K562 (cell line): Measurements from ENCODE around the gene EPHB6. TPM values are rescaled to one million over a fixed set of nuclear protein-coding genes. Genes with fewer than 3 reads are reported as not detected.

Source experiments
- ATAC-seq: fragments of 200-7000 bp; cut with Tn5 transposase; 3 replicates; pipeline ENCODE4 v1.9.1; 2020; ENCODE audit warnings: moderate library complexity
- BruUV-seq: library from RNA; stranded (reverse); fragments of 400-500 nt; replicated peaks from 2 replicates; lab custom pipeline; 2021; lab: Mats Ljungman, UMichigan
- CTCF ChIA-PET: fragments of 300-600 bp; formaldehyde crosslinking; extraction: SDS; loops from one replicate; lab custom pipeline; 2021; ENCODE audit warnings: low intra/inter-chr PET ratio; lab: Yijun Ruan, JAX
- POLR2A ChIA-PET: fragments of 300-600, 350-650 bp; sonication (Branson Sonifier 250); formaldehyde crosslinking; extraction: SDS; loops from one replicate; lab custom pipeline; 2021; ENCODE audit warnings: antibody characterized with exemption, inconsistent platforms; lab: Yijun Ruan, JAX
- DNase-seq, 4 experiments: peaks; one replicate each; pipeline versions ENCODE4 v3.0.0 to v3.0.0-alpha.2; 2011 to 2018; ENCODE audit warnings: low spot score in 3 of 4, mixed read lengths in 3 of 4; ENCODE audit errors: extremely low read depth in 1 of 4
- FAIRE-seq: peaks from 2 replicates; lab custom pipeline; 2011; peaks lifted over from hg19 to GRCh38; lab: Jason Lieb, UNC
- H2AFZ ChIP-seq: 2 replicates; pipeline ENCODE4 v1.6.0; 2011; ENCODE audit warnings: low read depth, low read length, control low read depth, inconsistent platforms
- H3K27ac ChIP-seq: fragments of 200-600 bp; 3 replicates; pipeline ENCODE4 v1.8.0; 2011; ENCODE audit warnings: low read depth, mild to moderate bottlenecking, control low read depth, inconsistent platforms, low read length, moderate library complexity, mixed read lengths; ENCODE audit errors: extremely low read depth
- H3K27me3 ChIP-seq, 2 experiments: fragments of 300-600 bp in 1 of 2; 2 replicates in 1 of 2; 3 replicates in 1 of 2; pipeline versions ENCODE4 v1.6.0 to v1.8.0; 2011; ENCODE audit warnings: inconsistent platforms in 2 of 2, low read length in 2 of 2, mild to moderate bottlenecking in 1 of 2, mixed read lengths in 1 of 2, moderate library complexity in 1 of 2; ENCODE audit not compliant: control insufficient read depth in 2 of 2, insufficient read depth in 2 of 2
- H3K36me3 ChIP-seq: fragments of 300-600 bp; 3 replicates; pipeline ENCODE4 v1.8.0; 2011; ENCODE audit warnings: mild to moderate bottlenecking, low read length, inconsistent platforms; ENCODE audit not compliant: control insufficient read depth, insufficient read depth
- H3K4me1 ChIP-seq, 2 experiments: fragments of 200-600 bp in 1 of 2; replicated peaks in 1 of 2; 2 replicates in 1 of 2; 3 replicates in 1 of 2; pipeline versions ENCODE4 v1.5.1 to v1.8.0; 2011; ENCODE audit warnings: inconsistent platforms in 2 of 2, low read length in 2 of 2, mild to moderate bottlenecking in 1 of 2, mixed read lengths in 1 of 2, moderate library complexity in 1 of 2; ENCODE audit not compliant: control insufficient read depth in 2 of 2, insufficient read depth in 2 of 2
- H3K4me2 ChIP-seq: 2 replicates; pipeline ENCODE4 v1.6.1; 2011; ENCODE audit warnings: low read length, control low read depth, inconsistent platforms, mixed read lengths; ENCODE audit not compliant: insufficient read depth
- H3K4me3 ChIP-seq: fragments of 200-600 bp; sonication (generic), shearing (Covaris generic); 2 replicates; pipeline ENCODE4 v1.5.1; 2016; ENCODE audit warnings: control low read depth, inconsistent platforms
- H3K79me2 ChIP-seq: fragments of 200-600 bp; 3 replicates; pipeline ENCODE4 v1.8.0; 2011; ENCODE audit warnings: low read length, inconsistent platforms; ENCODE audit not compliant: control insufficient read depth, insufficient read depth
- H3K9ac ChIP-seq, 2 experiments: 2 replicates each; pipeline versions ENCODE4 v1.6.0 to v1.6.1; 2011; ENCODE audit warnings: low read depth in 2 of 2, low read length in 2 of 2, control low read depth in 1 of 2, inconsistent platforms in 1 of 2, mild to moderate bottlenecking in 1 of 2, mixed read lengths in 1 of 2; ENCODE audit not compliant: insufficient read depth in 1 of 2
- H3K9me1 ChIP-seq: one replicate; pipeline ENCODE4 v1.6.0; 2011; ENCODE audit warnings: inconsistent platforms, mild to moderate bottlenecking, low read length, moderate library complexity; ENCODE audit not compliant: control insufficient read depth, insufficient read depth
- H3K9me3 ChIP-seq: replicated peaks from 2 replicates; pipeline ENCODE4 v1.5.1; 2011; ENCODE audit warnings: low read depth, low read length, inconsistent platforms; ENCODE audit not compliant: control insufficient read depth, insufficient read depth
- H4K20me1 ChIP-seq: replicated peaks from 2 replicates; pipeline ENCODE4 v1.6.1; 2011; ENCODE audit warnings: low read length, inconsistent platforms, mixed read lengths; ENCODE audit not compliant: control insufficient read depth, insufficient read depth
- ARID1B ChIP-seq: fragments of 450-650 bp; IDR thresholded peaks from 2 replicates; pipeline ENCODE4 v1.6.1; 2016; ENCODE audit warnings: antibody characterized with exemption, mild to moderate bottlenecking, inconsistent platforms
- BRCA1 ChIP-seq, 2 experiments: fragments of 450-650 bp in 1 of 2; sonication (generic) in 1 of 2; formaldehyde crosslinking in 1 of 2; IDR thresholded peaks; 2 replicates each; pipeline versions ENCODE4 v1.5.0 to v1.6.1; 2017 to 2020; ENCODE audit warnings: mild to moderate bottlenecking in 1 of 2, missing genetic modification reagents in 1 of 2
- ESRRA ChIP-seq: fragments of 450-650 bp; IDR thresholded peaks from 2 replicates; pipeline ENCODE4 v1.6.1; 2014; ENCODE audit warnings: low read depth, mild to moderate bottlenecking, moderate library complexity, borderline replicate concordance
- HDAC8 ChIP-seq: fragments of 450-650 bp; IDR thresholded peaks from 2 replicates; pipeline ENCODE4 v1.6.1; 2016; ENCODE audit warnings: mild to moderate bottlenecking, missing genetic modification characterization, moderate library complexity, missing compliant biosample characterization
- NFATC3 ChIP-seq: fragments of 450-650 bp; IDR thresholded peaks from 2 replicates; pipeline ENCODE4 v1.6.1; 2017; ENCODE audit warnings: mild to moderate bottlenecking
- TEAD4 ChIP-seq, 2 experiments: sonication (generic) in 1 of 2; formaldehyde crosslinking in 1 of 2; IDR thresholded peaks; 2 replicates each; pipeline versions ENCODE4 v1.6.1 to v1.8.0; 2012 to 2022; ENCODE audit warnings: borderline replicate concordance in 1 of 2, inconsistent platforms in 1 of 2, low read length in 1 of 2, mild to moderate bottlenecking in 1 of 2, missing genetic modification reagents in 1 of 2
- ZBTB40 ChIP-seq, 2 experiments: fragments of 450-650 bp in 1 of 2; sonication (generic) in 1 of 2; formaldehyde crosslinking in 1 of 2; IDR thresholded peaks; 2 replicates each; pipeline versions ENCODE4 v1.7.1 to v1.9.0; 2016 to 2022; ENCODE audit warnings: inconsistent platforms in 1 of 2, mild to moderate bottlenecking in 1 of 2, missing genetic modification reagents in 1 of 2
- ZC3H4 ChIP-seq: sonication (generic); formaldehyde crosslinking; IDR thresholded peaks from 2 replicates; pipeline ENCODE4 v1.9.0; 2021; ENCODE audit warnings: missing genetic modification reagents, borderline replicate concordance
- ZFP30 ChIP-seq: fragments of 250-450 bp; sonication (Bioruptor Pico); IDR thresholded peaks from 2 replicates; pipeline ENCODE4 v1.8.0; 2022; ENCODE audit warnings: moderate library complexity, mild to moderate bottlenecking, inconsistent platforms, borderline replicate concordance
- ZNF431 ChIP-seq: sonication (generic); formaldehyde crosslinking; IDR thresholded peaks from 2 replicates; pipeline ENCODE4 v1.8.0; 2022; ENCODE audit warnings: mild to moderate bottlenecking, missing genetic modification reagents
- ZNF589 ChIP-seq: fragments of 200-800 bp; sonication (Bioruptor generic); IDR thresholded peaks from 2 replicates; pipeline ENCODE4 v1.6.1; 2016; ENCODE audit warnings: low read depth, missing genetic modification characterization, missing compliant biosample characterization
- WGBS: fragments of 100-300 bp; shearing (Covaris generic); methylation state at CpG from one replicate; pipeline ENCODE4 v1.1.6; 2016; ENCODE audit warnings: low coverage, mixed read lengths; ENCODE audit not compliant: insufficient coverage; ENCODE audit errors: missing lambda C conversion rate; 5-methylcytosine and 5-hydroxymethylcytosine counted together
- in situ Hi-C: fragments of 300-500 bp; cut with MboI; formaldehyde crosslinking; loops from 4 replicates; pipeline ENCODE4 v1.15.0; 2018; ENCODE audit warnings: inconsistent platforms, mixed read lengths
- intact Hi-C: fragments of 100-400 bp; cut with micrococcal nuclease; formaldehyde crosslinking; loops from 2 replicates; pipeline ENCODE4 v1.14.2; 2022
- polyA plus RNA-seq, 8 experiments: library from polyadenylated mRNA; depleted of rRNA in 4 of 8; stranded (reverse) in 5 of 8; unstranded in 3 of 8; fragments of >200 nt; fragmentation: Nextera tagmentation in 2 of 8; fragmentation: Illumina TruSeq in 1 of 8; extraction: Ambion mirVana in 2 of 8; extraction: Trizol in 1 of 8; gene quantifications; 2 replicates each; pipeline versions ENCODE4 v1.2.1 to v1.2.3, GENCODE V29; 2011 to 2014; ENCODE audit warnings: inconsistent platforms in 1 of 8, missing spikeins in 1 of 8
- total RNA-seq, 7 experiments: library from RNA; depleted of rRNA in 6 of 7; stranded (reverse); fragments of >200 nt in 6 of 7; fragmentation: Illumina TruSeq in 2 of 7; extraction: Trizol in 2 of 7; gene quantifications; 2 replicates each; pipeline versions ENCODE4 v1.2.1 to v1.2.3, GENCODE V29; 2011 to 2021; ENCODE audit warnings: low replicate concordance in 1 of 7

EPHB6 gene
- total and polyA plus RNA-seq, 9 of the 15 experiments (the other 6 are each of a cell fraction or from before 2014, with no cell fraction given): 1.4 to 123 (median 7.6) TPM

DNA sequence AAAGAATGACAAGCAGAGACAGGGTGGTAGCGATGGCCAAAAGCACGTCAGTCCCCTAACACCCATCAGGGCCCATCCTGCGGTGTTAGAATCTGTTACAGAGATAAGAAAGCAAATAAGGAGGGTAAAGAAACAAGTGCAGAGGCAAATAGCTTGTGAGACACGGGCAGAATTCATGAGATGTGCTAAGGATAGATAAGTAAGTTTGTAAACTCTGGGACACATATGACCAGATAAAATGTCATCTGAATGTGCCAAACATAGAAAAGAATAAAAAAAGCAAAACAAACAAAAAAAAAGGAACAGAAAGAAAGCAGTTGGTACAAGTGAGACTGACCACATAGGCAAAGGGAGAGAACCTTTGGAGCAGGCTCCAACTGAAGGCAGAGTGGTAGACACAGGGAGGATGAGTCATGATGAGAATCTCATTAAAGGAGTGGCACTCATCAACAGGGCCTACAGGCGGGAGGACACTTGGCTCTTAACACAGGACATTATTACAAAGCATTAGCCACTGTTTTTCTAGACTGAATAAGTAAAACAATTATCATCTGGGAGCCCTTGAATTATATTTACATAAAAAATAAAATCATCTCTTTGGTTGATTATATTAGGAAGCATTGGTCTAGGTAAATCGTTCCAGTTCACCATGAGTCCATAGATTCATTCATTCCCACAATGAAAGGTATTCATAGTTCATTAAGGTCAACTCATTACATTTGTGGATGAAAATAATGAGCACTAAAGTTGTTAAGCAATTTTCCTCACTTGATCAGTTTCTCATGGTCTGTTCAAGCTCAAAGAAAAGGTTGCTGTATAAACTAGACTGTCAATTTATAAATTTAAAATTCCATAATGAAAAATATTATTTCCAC lies 21.5 kb upstream of the EPHB6 start:
- 5% methylated on average over 6 of the region's 6 CpGs for WGBS
- in situ Hi-C loops: no loop called here
- TF ChIP-seq ZNF589 (CRISPR knock-in tag) (0 out of 2 replicates have a peak, but pooled peaks have one; percentile 27), ZBTB40 (IDR thresholded peaks at IDR 0.05) (peak; percentile 51), ZBTB40 (CRISPR knock-in tag; IDR thresholded peaks at IDR 0.05) (no peak), NFATC3 (no peak), HDAC8 (tag) (no peak), ESRRA (no peak), ZNF431 (CRISPR knock-in tag) (no peak), ZC3H4 (CRISPR knock-in tag) (no peak), ARID1B (peak; percentile 70), BRCA1 (IDR thresholded peaks at IDR 0.05) (no peak), BRCA1 (CRISPR knock-in tag; IDR thresholded peaks at IDR 0.05) (no peak), TEAD4 (IDR thresholded peaks at IDR 0.05; ENCODE audit: low read length) (peak; percentile 52; the same call in 1 of the 2 replicates), TEAD4 (CRISPR knock-in tag; IDR thresholded peaks at IDR 0.05; ENCODE audit: borderline replicate concordance) (no peak), ZFP30 (CRISPR knock-in tag) (no peak)

More for the DNA sequence above, 21.5 kb upstream of the EPHB6 start:
- no peak overlapping the region for H3K4me3 ChIP-seq
- ChIA-PET POLR2A (interaction anchor here (1.0 kb wide), 1 partner anchor 12 kb away, joined by 3 read pairs; no protein-coding TSS in a partner anchor), CTCF (no interaction called here)
- no peaks in the 10 kb centered on the region for H3K9me3 ChIP-seq
- 0 out of 2 replicates have a peak overlapping the region, but pooled peaks have one; percentile 4 for H2AFZ ChIP-seq
- intact Hi-C loops: no loop called here
- DNase-seq (peak in 3 of 4 experiments; percentile 44 to 64 (median 51)), FAIRE-seq (peak; percentile 81), ATAC-seq (peak; percentile 85)
- no peaks in the 10 kb centered on the region for H3K9me1 ChIP-seq
- no peaks in the 10 kb centered on the region for H4K20me1 ChIP-seq
- BruUV-seq: no TSS peak
- no peaks in the 10 kb centered on the region; a peak in 1 of 5 replicates for H3K27me3 ChIP-seq
- no peaks in the 10 kb centered on the region for H3K36me3 ChIP-seq
- peaks cover 4 to 19% of the 10 kb centered on the region in 2 experiments; a peak in 3 of 5 replicates for H3K4me1 ChIP-seq
- no peak overlapping the region for H3K27ac ChIP-seq
- H3K9ac ChIP-seq: no peak overlapping the region
- peak overlapping the region; percentile 36 for H3K4me2 ChIP-seq
- H3K79me2 ChIP-seq: no peaks in the 10 kb centered on the region
